Keratinocyte (primary cell): ENCODE measurements around the gene FNDC4. TPM values are rescaled to one million over a fixed set of nuclear protein-coding genes. Genes with fewer than 3 reads are reported as not detected.

Experiments used
- DNase-seq: peaks from one replicate; pipeline ENCODE4 v3.0.0-alpha.2; 2011; ENCODE audit warnings: low read depth, missing footprints, low spot score
- FAIRE-seq: peaks from 2 replicates; lab custom pipeline; 2011; peaks lifted over from hg19 to GRCh38; lab: Jason Lieb, UNC
- H2AFZ ChIP-seq: 2 replicates; pipeline ENCODE4 v1.6.0; 2012; ENCODE audit warnings: low read length, control low read depth, inconsistent platforms; ENCODE audit not compliant: control insufficient read depth
- H3K27ac ChIP-seq: 2 replicates; pipeline ENCODE4 v1.5.1; 2011; ENCODE audit warnings: low read length; ENCODE audit not compliant: control insufficient read depth, insufficient read depth
- H3K27me3 ChIP-seq: 3 replicates; pipeline ENCODE4 v1.6.0; 2011; ENCODE audit warnings: low read length; ENCODE audit not compliant: control insufficient read depth, insufficient read depth; ENCODE audit errors: extremely low read depth
- H3K36me3 ChIP-seq, 2 experiments: 2 replicates in 1 of 2; 3 replicates in 1 of 2; pipeline ENCODE4 v1.5.1; 2011; ENCODE audit warnings: low read length in 2 of 2, mild to moderate bottlenecking in 1 of 2; ENCODE audit not compliant: control insufficient read depth in 2 of 2, insufficient read depth in 2 of 2; ENCODE audit errors: extremely low read depth in 1 of 2
- H3K4me1 ChIP-seq: 3 replicates; pipeline ENCODE4 v1.5.1; 2011; ENCODE audit warnings: low read length; ENCODE audit not compliant: control insufficient read depth, insufficient read depth; ENCODE audit errors: extremely low read depth
- H3K4me2 ChIP-seq: 3 replicates; pipeline ENCODE4 v1.6.0; 2011; ENCODE audit warnings: low read depth, low read length; ENCODE audit not compliant: control insufficient read depth, insufficient read depth; ENCODE audit errors: extremely low read depth
- H3K4me3 ChIP-seq, 3 experiments: fragments of 200-600 bp in 1 of 3; sonication (generic) in 1 of 3; 2 replicates in 2 of 3; 3 replicates in 1 of 3; pipeline ENCODE4 v1.5.1; 2011 to 2016; ENCODE audit warnings: low read length in 3 of 3, mild to moderate bottlenecking in 3 of 3, control low read depth in 2 of 3, inconsistent platforms in 1 of 3, low read depth in 1 of 3, mixed read lengths in 1 of 3, mixed run types in 1 of 3, moderate library complexity in 1 of 3; ENCODE audit not compliant: control insufficient read depth in 2 of 3, insufficient read depth in 2 of 3; ENCODE audit errors: extremely low read depth in 1 of 3
- H3K79me2 ChIP-seq: 2 replicates; pipeline ENCODE4 v1.6.0; 2012; ENCODE audit warnings: low read length; ENCODE audit not compliant: control insufficient read depth, insufficient read depth
- H3K9ac ChIP-seq: 3 replicates; pipeline ENCODE4 v1.6.0; 2011; ENCODE audit warnings: low read length; ENCODE audit not compliant: control insufficient read depth, insufficient read depth; ENCODE audit errors: extremely low read depth
- H3K9me1 ChIP-seq: 3 replicates; pipeline ENCODE4 v1.6.0; 2011; ENCODE audit warnings: low read length; ENCODE audit not compliant: control insufficient read depth, insufficient read depth; ENCODE audit errors: extremely low read depth
- H3K9me3 ChIP-seq: 2 replicates; pipeline ENCODE4 v1.5.1; 2012; ENCODE audit warnings: low read depth, low read length; ENCODE audit not compliant: control insufficient read depth
- H4K20me1 ChIP-seq: 3 replicates; pipeline ENCODE4 v1.6.0; 2011; ENCODE audit warnings: low read length; ENCODE audit not compliant: control insufficient read depth, insufficient read depth; ENCODE audit errors: extremely low read depth
- CTCF ChIP-seq, 3 experiments: IDR thresholded peaks in 1 of 3; conservative IDR thresholded peaks in 1 of 3; optimal IDR thresholded peaks in 1 of 3; 2 replicates in 2 of 3; 3 replicates in 1 of 3; pipeline versions ENCODE3 to v1.5.1; 2011; ENCODE audit warnings: low read length in 3 of 3, mild to moderate bottlenecking in 3 of 3, moderate library complexity in 2 of 3, control low read depth in 1 of 3, inconsistent platforms in 1 of 3; ENCODE audit not compliant: insufficient read depth in 2 of 3; ENCODE audit errors: extremely low read depth in 1 of 3
- EZH2 ChIP-seq: IDR thresholded peaks from one replicate; pipeline ENCODE4 v1.6.1; 2012; ENCODE audit warnings: inconsistent platforms, mild to moderate bottlenecking, low read length, moderate library complexity
- dilution Hi-C: fragments of 300-500 bp; cut with MboI; formaldehyde crosslinking; loops from one replicate; pipeline ENCODE4 v1.7.0; 2020; ENCODE audit warnings: low sequenced_read_pairs; ENCODE audit not compliant: extremely low pct_ligation_motif_present
- polyA plus RNA-seq, 5 experiments: library from polyadenylated mRNA; depleted of rRNA in 3 of 5; stranded (reverse) in 3 of 5; stranded (forward) in 1 of 5; unstranded in 1 of 5; fragments of >200 nt; gene quantifications; 1 replicate in 1 of 5; 2 replicates in 3 of 5; 3 replicates in 1 of 5; pipeline versions ENCODE4 v1.2.1 to v1.2.3, GENCODE V29; 2011 to 2012; ENCODE audit warnings: missing spikeins in 2 of 5, low read depth in 1 of 5, low replicate concordance in 1 of 5

FNDC4 gene
- polyA plus RNA-seq, 1 donor (not counting 4 experiments of a cell fraction or from before 2014, with no cell fraction given), result 6.3 TPM

GRCh38 chr2:27489118-27489497 lies 5.9 kb downstream of the FNDC4 start:
- H3K9me3 ChIP-seq, result no peaks in the 10 kb centered on the region
- FAIRE-seq (no peak), DNase-seq (no peak)
- H4K20me1 ChIP-seq, result no peaks in the 10 kb centered on the region
- peak overlapping the region; percentile 87 for H2AFZ ChIP-seq
- H3K36me3 ChIP-seq, result peaks cover 0 to 3% of the 10 kb centered on the region in 2 experiments
- peak overlapping the region; percentile 80 for H3K27ac ChIP-seq
- H3K4me3 ChIP-seq, result peak overlapping the region; percentile 39 to 90 (median 63)
- H3K4me1 ChIP-seq, result peaks cover 13% of the 10 kb centered on the region
- no peak for TF ChIP-seq CTCF (optimal IDR thresholded peaks at IDR 0.05 in 1 of 3, IDR thresholded peaks at IDR 0.05 in 1 of 3, conservative IDR thresholded peaks at IDR 0.05 in 1 of 3; ENCODE audit: extremely low read depth in 1 of 3, insufficient read depth in 2 of 3, low read length in 3 of 3)
- no peak for TF ChIP-seq EZH2
- dilution Hi-C loops, result no loop called here
- H3K4me2 ChIP-seq, result peak overlapping the region; percentile 93
- no peaks in the 10 kb centered on the region for H3K27me3 ChIP-seq
- H3K9ac ChIP-seq, result peak overlapping the region; percentile 82
- no peaks in the 10 kb centered on the region for H3K9me1 ChIP-seq
- H3K79me2 ChIP-seq, result no peaks in the 10 kb centered on the region

- Histone ChIP-seq H4K20me1 (no peaks in the 10 kb centered on the region), H3K9me3 (no peaks in the 10 kb centered on the region), H3K27ac (no peak overlapping the region), H3K9me1 (no peaks in the 10 kb centered on the region), H3K36me3 (peaks cover 0 to 12% of the 10 kb centered on the region in 2 experiments), H2AFZ (no peak overlapping the region), H3K4me2 (no peak overlapping the region), H3K79me2 (no peaks in the 10 kb centered on the region), H3K4me1 (peaks cover 13% of the 10 kb centered on the region), H3K4me3 (no peak overlapping the region), H3K9ac (no peak overlapping the region), H3K27me3 (no peaks in the 10 kb centered on the region)
- FAIRE-seq (no peak), DNase-seq (no peak)
- dilution Hi-C loops, result no loop called here
- TF ChIP-seq CTCF (optimal IDR thresholded peaks at IDR 0.05 in 1 of 3, IDR thresholded peaks at IDR 0.05 in 1 of 3, conservative IDR thresholded peaks at IDR 0.05 in 1 of 3; ENCODE audit: extremely low read depth in 1 of 3, insufficient read depth in 2 of 3, low read length in 3 of 3) (no peak), EZH2 (no peak)
Measured at GRCh38 chr2:27485496-27485895, 9.5 kb downstream of the FNDC4 start.
